A673 (cell line): ENCODE data around the gene MEF2C.

Experiments
- CTCF ChIP-seq: fragments of 300-800, 200-600 bp; sonication (generic); conservative IDR thresholded peaks from 2 replicates; pipeline ENCODE4 v1.5.1; 2017; ENCODE audit warnings: low read depth, mild to moderate bottlenecking, antibody characterized with exemption, low read length, moderate library complexity, mixed read lengths
- EZH2 ChIP-seq: fragments of 200-600 bp; sonication (generic); IDR thresholded peaks from 2 replicates; pipeline ENCODE4 v1.6.1; 2017; ENCODE audit warnings: borderline replicate concordance, low read depth, mild to moderate bottlenecking, mixed read lengths, antibody characterized with exemption, low read length; ENCODE audit not compliant: poor library complexity, severe bottlenecking

- TF ChIP-seq CTCF (no peak), EZH2 (no peak)
Measured at GRCh38 chr5:88861231-88861630, 21.8 kb downstream of the MEF2C start.
